Amygdala (tissue), 56 donors: ENCODE results near the gene VENTX.
A peak's percentile ranks its signal among the peaks of the same experiment; 100 is the strongest.
"Not testable (repeated sequence)": the region's sequence is repeated elsewhere in the genome, so short reads cannot be mapped to it uniquely, and the experiment has no call there.

Experiments used
- DNase-seq, 56 donors: peaks; one replicate each; lab custom pipeline; 2025; lab: John Stamatoyannopoulos, UW

The VENTX gene

GRCh38 chr10:133249975-133250754 is 12.5 kb downstream of the VENTX start:
- DNase-seq: no peak

GRCh38 chr10:133251388-133252222 is 13.9 kb downstream of the VENTX start:
- no peak for DNase-seq

GRCh38 chr10:133252223-133252552 is 14.5 kb downstream of the VENTX start:
- DNase-seq: no peak

GRCh38 chr10:133253361-133253955 is 15.8 kb downstream of the VENTX start:
- no peak for DNase-seq

- DNase-seq: no peak
Measured at GRCh38 chr10:133254421-133255120, 16.9 kb downstream of the VENTX start.

- no peak for DNase-seq
Measured at GRCh38 chr10:133255323-133255722, 17.7 kb downstream of the VENTX start.

- DNase-seq: peak in 10 of 56 donors; percentile 8 to 38 (median 17)
Measured at GRCh38 chr10:133257489-133258065, 19.9 kb downstream of the VENTX start.

- no peak for DNase-seq
Measured at GRCh38 chr10:133258066-133258817, 20.6 kb downstream of the VENTX start.

GRCh38 chr10:133258818-133259601 is 21.4 kb downstream of the VENTX start:
- DNase-seq: peak in 30 of 56 donors; percentile 9 to 65 (median 34)

GRCh38 chr10:133259602-133259989 is 21.9 kb downstream of the VENTX start:
- no peak for DNase-seq

GRCh38 chr10:133260895-133261725 is 23.5 kb downstream of the VENTX start:
- peak in 22 of 56 donors; percentile 16 to 65 (median 37) for DNase-seq

GRCh38 chr10:133261726-133262325 is 24.2 kb downstream of the VENTX start:
- DNase-seq: peak; percentile 8 to 95 (median 72)

- DNase-seq: no peak
Measured at GRCh38 chr10:133262696-133263095, 25.0 kb downstream of the VENTX start.

- no peak for DNase-seq
Measured at GRCh38 chr10:133263674-133264073, 26.0 kb downstream of the VENTX start.

GRCh38 chr10:133264461-133264860 is 26.8 kb downstream of the VENTX start:
- DNase-seq: no peak

- DNase-seq: not testable (repeated sequence)
Measured at GRCh38 chr10:133265052-133265451, 27.4 kb downstream of the VENTX start.

GRCh38 chr10:133266056-133266795 is 28.6 kb downstream of the VENTX start:
- no peak for DNase-seq
